ENCODE measurements around the gene NEDD4L.

- TF ChIP-seq CTCF (IDR thresholded peaks at IDR 0.05): no peak
- TF ChIP-seq POLR2A (IDR thresholded peaks at IDR 0.05): no peak
Observed at GRCh38 chr18:58232668-58233067, 188.6 kb downstream of the NEDD4L start.
